Upper lobe of right lung (tissue), 1 donor: ENCODE results near the gene DOK3. TPM values are rescaled to one million over a fixed set of nuclear protein-coding genes. Genes with fewer than 3 reads are reported as not detected.

Experiments
- ATAC-seq: fragments of 200-7000 bp; cut with Tn5 transposase; one replicate; pipeline ENCODE4 v1.9.1; 2020; ENCODE audit warnings: mild to moderate bottlenecking, moderate library complexity
- DNase-seq: peaks from one replicate; pipeline ENCODE4 v3.0.0-alpha.2; 2020
- H3K27ac ChIP-seq: fragments of 200-600 bp; one replicate; pipeline ENCODE4 v1.8.0; 2022
- H3K27me3 ChIP-seq: fragments of 200-600 bp; one replicate; pipeline ENCODE4 v1.8.0; 2022; ENCODE audit warnings: mild to moderate bottlenecking
- H3K36me3 ChIP-seq: fragments of 200-600 bp; one replicate; pipeline ENCODE4 v1.8.0; 2022
- H3K4me1 ChIP-seq: fragments of 200-600 bp; one replicate; pipeline ENCODE4 v1.8.0; 2022
- H3K4me3 ChIP-seq: fragments of 200-600 bp; one replicate; pipeline ENCODE4 v1.8.0; 2022; ENCODE audit warnings: mild to moderate bottlenecking
- H3K9me3 ChIP-seq: fragments of 200-600 bp; one replicate; pipeline ENCODE4 v1.8.0; 2022
- CTCF ChIP-seq: fragments of 200-600 bp; IDR thresholded peaks from one replicate; pipeline ENCODE4 v1.8.0; 2022; ENCODE audit warnings: antibody characterized with exemption
- intact Hi-C: fragments of 100-400 bp; cut with DNase I; formaldehyde crosslinking; loops from one replicate; pipeline ENCODE4 v1.11.0; 2022
- total RNA-seq: library from RNA; stranded (reverse); fragmentation: NEBNext Ultra II Directional; extraction: Animal tissue kit (Norgen Biotek cat#: 25700); gene quantifications from one replicate; pipeline ENCODE4 v1.2.1, GENCODE V29; 2021
- donor health status: DM: no; HTN: yes; CAD: no; lungs with severe emphysema.

Gene DOK3
- total RNA-seq, 1 donor from 2014 or later, result 45.6 TPM

GRCh38 chr5:177494346-177495195 lies 15.1 kb downstream of the DOK3 start:
- Histone ChIP-seq H3K36me3 (peaks cover 14% of the 10 kb centered on the region), H3K27me3 (no peaks in the 10 kb centered on the region), H3K27ac (peak overlapping the region; percentile 81), H3K4me1 (peaks cover 47% of the 10 kb centered on the region), H3K9me3 (no peaks in the 10 kb centered on the region), H3K4me3 (peak overlapping the region; percentile 75)
- peak; percentile 30 for TF ChIP-seq CTCF
- intact Hi-C loops, result no loop called here
- DNase-seq (peak; percentile 74), ATAC-seq (peak; percentile 35)

DNA sequence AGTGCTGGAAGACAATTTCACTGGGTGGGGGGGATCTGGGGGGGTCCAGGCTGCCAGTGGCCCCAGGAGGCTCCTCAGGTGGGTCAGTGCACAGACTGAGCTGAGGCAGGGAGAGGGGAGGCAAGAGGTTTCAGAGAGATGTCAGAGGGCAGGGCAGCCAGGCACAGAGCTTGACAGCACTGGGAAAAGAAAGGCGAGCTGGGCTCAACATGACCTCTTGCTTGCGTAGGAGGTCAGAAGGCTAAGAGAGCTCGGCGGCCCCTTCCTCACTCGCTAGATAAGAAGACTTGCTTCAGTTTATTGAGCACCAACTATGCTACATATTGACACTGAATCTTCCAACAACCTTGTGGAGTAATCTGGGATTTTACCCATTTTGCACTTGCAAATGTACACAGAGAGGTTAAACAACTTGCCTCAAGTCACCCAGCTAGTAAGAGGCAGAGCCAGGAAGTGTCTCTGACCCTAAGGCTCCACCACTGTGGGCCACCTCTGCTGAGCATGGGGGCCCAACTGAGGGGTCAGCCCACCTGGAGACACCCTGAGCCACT lies 15.8 kb downstream of the DOK3 start:
- no peak overlapping the region for H3K4me3 ChIP-seq
- no peaks in the 10 kb centered on the region for H3K9me3 ChIP-seq
- intact Hi-C loops, result no loop called here
- H3K27me3 ChIP-seq, result no peaks in the 10 kb centered on the region
- no peak for DNase-seq
- H3K27ac ChIP-seq, result peak overlapping the region; percentile 81
- ATAC-seq, result no peak
- peaks cover 47% of the 10 kb centered on the region for H3K4me1 ChIP-seq
- peaks cover 18% of the 10 kb centered on the region for H3K36me3 ChIP-seq
- TF ChIP-seq CTCF, result no peak

DNA sequence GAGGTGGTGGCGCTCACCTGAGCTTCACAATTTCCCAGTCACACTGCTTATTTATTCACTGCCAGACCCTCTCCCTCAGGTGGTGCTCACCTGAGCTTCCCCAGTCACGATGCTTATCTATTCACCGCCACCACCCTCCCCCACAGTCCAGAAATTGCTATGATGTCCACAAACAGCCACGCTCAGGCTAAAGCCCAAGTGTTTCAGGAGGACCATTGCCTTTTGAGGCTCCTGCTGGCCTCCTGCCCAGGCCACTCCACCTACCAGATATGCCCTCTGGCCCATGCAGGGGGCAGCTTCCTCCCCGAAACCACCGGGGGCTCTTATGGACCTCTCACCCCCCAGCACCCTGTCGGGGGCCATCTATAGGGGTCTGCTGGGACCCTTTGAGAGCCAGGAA lies 16.8 kb downstream of the DOK3 start:
- Histone ChIP-seq H3K4me1 (peaks cover 37% of the 10 kb centered on the region), H3K4me3 (no peak overlapping the region), H3K9me3 (no peaks in the 10 kb centered on the region), H3K36me3 (peaks cover 26% of the 10 kb centered on the region), H3K27me3 (no peaks in the 10 kb centered on the region), H3K27ac (no peak overlapping the region)
- no peak for ATAC-seq
- intact Hi-C loops, result no loop called here
- TF ChIP-seq CTCF, result no peak
- no peak for DNase-seq

GRCh38 chr5:177491983-177492746 lies 17.5 kb downstream of the DOK3 start:
- intact Hi-C loops, result no loop called here
- Histone ChIP-seq H3K27ac (no peak overlapping the region), H3K36me3 (peaks cover 32% of the 10 kb centered on the region), H3K4me3 (no peak overlapping the region), H3K4me1 (peaks cover 37% of the 10 kb centered on the region), H3K27me3 (no peaks in the 10 kb centered on the region), H3K9me3 (no peaks in the 10 kb centered on the region)
- TF ChIP-seq CTCF, result no peak
- DNase-seq, result no peak
- no peak for ATAC-seq

GRCh38 chr5:177491429-177491945 lies 18.1 kb downstream of the DOK3 start:
- intact Hi-C loops, result no loop called here
- H3K4me3 ChIP-seq, result no peak overlapping the region
- peaks cover 35% of the 10 kb centered on the region for H3K4me1 ChIP-seq

More at GRCh38 chr5:177491429-177491945, 18.1 kb downstream of the DOK3 start:
- peaks cover 35% of the 10 kb centered on the region for H3K36me3 ChIP-seq
- DNase-seq (no peak), ATAC-seq (peak; percentile 2)
- TF ChIP-seq CTCF, result peak; percentile 47
- no peaks in the 10 kb centered on the region for H3K9me3 ChIP-seq
- no peaks in the 10 kb centered on the region for H3K27me3 ChIP-seq
- H3K27ac ChIP-seq, result no peak overlapping the region
